IMR-90 (cell line): ENCODE results near the gene BEGAIN. TPM values are rescaled to one million over a fixed set of nuclear protein-coding genes. Genes with fewer than 3 reads are reported as not detected.

Experiments
- ATAC-seq: fragments of 200-7000 bp; cut with Tn5 transposase; 2 replicates; pipeline ENCODE4 v1.9.1; 2020; ENCODE audit warnings: low read depth, mild to moderate bottlenecking, moderate library complexity
- BruUV-seq: library from RNA; stranded (reverse); fragments of 400-500 nt; replicated peaks from 2 replicates; lab custom pipeline; 2021; lab: Mats Ljungman, UMichigan
- CTCF ChIA-PET: fragments of 300-600 bp; formaldehyde crosslinking; extraction: SDS; loops from one replicate; lab custom pipeline; 2021; ENCODE audit warnings: antibody characterized with exemption; lab: Yijun Ruan, JAX
- POLR2A ChIA-PET: fragments of 300-600 bp; sonication (Branson Sonifier 250); formaldehyde crosslinking; loops from one replicate; lab custom pipeline; 2022; ENCODE audit warnings: antibody characterized with exemption; ENCODE audit not compliant: unreplicated experiment; lab: Charles Lee
- DNase-seq: peaks from one replicate; pipeline ENCODE4 v3.0.0; 2013
- H2AFZ ChIP-seq: replicated peaks from 2 replicates; pipeline ENCODE3; 2013; ENCODE audit warnings: low read length, mild to moderate bottlenecking; ENCODE audit not compliant: poor library complexity
- H2AK5ac ChIP-seq: 2 replicates; pipeline ENCODE4 v1.6.1; 2013; ENCODE audit warnings: low read depth, low read length, inconsistent platforms
- H2AK9ac ChIP-seq: replicated peaks from 2 replicates; pipeline ENCODE3; 2013; ENCODE audit warnings: mild to moderate bottlenecking, low read depth, low read length, moderate library complexity; ENCODE audit not compliant: poor library complexity
- H2BK120ac ChIP-seq: 2 replicates; pipeline ENCODE4 v1.6.1; 2013; ENCODE audit warnings: low read depth, low read length, inconsistent platforms
- H2BK15ac ChIP-seq: 3 replicates; pipeline ENCODE4 v1.6.1; 2013; ENCODE audit warnings: low read depth, low read length, inconsistent platforms
- H2BK20ac ChIP-seq: 2 replicates; pipeline ENCODE4 v1.6.1; 2013; ENCODE audit warnings: low read depth, mild to moderate bottlenecking, inconsistent platforms, low read length, moderate library complexity
- H2BK5ac ChIP-seq: 2 replicates; pipeline ENCODE4 v1.6.1; 2013; ENCODE audit warnings: mild to moderate bottlenecking, low read depth, low read length, inconsistent platforms; ENCODE audit not compliant: poor library complexity, severe bottlenecking
- H3K14ac ChIP-seq: replicated peaks from 2 replicates; pipeline ENCODE4 v1.6.1; 2013; ENCODE audit warnings: low read depth, low read length, inconsistent platforms
- H3K18ac ChIP-seq: 2 replicates; pipeline ENCODE4 v1.6.1; 2013; ENCODE audit warnings: low read depth, low read length, control low read depth
- H3K23ac ChIP-seq: 2 replicates; pipeline ENCODE4 v1.6.1; 2013; ENCODE audit warnings: low read depth, low read length, inconsistent platforms
- H3K27ac ChIP-seq: 2 replicates; pipeline ENCODE4 v1.5.1; 2013; ENCODE audit warnings: mild to moderate bottlenecking, control low read depth, low read length; ENCODE audit not compliant: insufficient read depth
- H3K27me3 ChIP-seq: 2 replicates; pipeline ENCODE4 v1.6.1; 2013; ENCODE audit warnings: low read length; ENCODE audit not compliant: control insufficient read depth, insufficient read depth
- H3K36me3 ChIP-seq: 2 replicates; pipeline ENCODE4 v1.6.1; 2013; ENCODE audit warnings: low read length, mixed read lengths; ENCODE audit not compliant: control insufficient read depth, insufficient read depth
- H3K4ac ChIP-seq: 2 replicates; pipeline ENCODE4 v1.6.1; 2013; ENCODE audit warnings: low read depth, low read length, inconsistent platforms
- H3K4me1 ChIP-seq: 2 replicates; pipeline ENCODE4 v1.6.1; 2013; ENCODE audit warnings: low read length, mixed read lengths; ENCODE audit not compliant: control insufficient read depth, insufficient read depth
- H3K4me2 ChIP-seq: 2 replicates; pipeline ENCODE4 v1.6.1; 2013; ENCODE audit warnings: low read depth, mild to moderate bottlenecking, control low read depth, low read length, moderate library complexity
- H3K4me3 ChIP-seq: 2 replicates; pipeline ENCODE4 v1.5.1; 2013; ENCODE audit warnings: low read depth, mild to moderate bottlenecking, control low read depth, low read length, moderate library complexity; ENCODE audit not compliant: insufficient read depth
- H3K56ac ChIP-seq: 2 replicates; pipeline ENCODE4 v1.6.1; 2013; ENCODE audit warnings: low read length, inconsistent platforms; ENCODE audit not compliant: insufficient read depth; ENCODE audit errors: extremely low read depth
- H3K79me1 ChIP-seq, 2 experiments: 2 replicates each; pipeline ENCODE4 v1.6.1; 2013; ENCODE audit warnings: low read length in 2 of 2, inconsistent platforms in 1 of 2, low read depth in 1 of 2
- H3K9ac ChIP-seq: 2 replicates; pipeline ENCODE4 v1.6.1; 2013; ENCODE audit warnings: low read depth, low read length, control low read depth
- H3K9me1 ChIP-seq: 2 replicates; pipeline ENCODE4 v1.6.1; 2013; ENCODE audit warnings: low read length, inconsistent platforms; ENCODE audit not compliant: insufficient read depth
- H3K9me3 ChIP-seq: 2 replicates; pipeline ENCODE4 v1.6.1; 2013; ENCODE audit warnings: low read length; ENCODE audit not compliant: control insufficient read depth, insufficient read depth
- H4K20me1 ChIP-seq: 2 replicates; pipeline ENCODE4 v1.6.1; 2013; ENCODE audit warnings: low read length, inconsistent platforms; ENCODE audit not compliant: insufficient read depth
- H4K5ac ChIP-seq: 2 replicates; pipeline ENCODE4 v1.6.1; 2013; ENCODE audit warnings: mild to moderate bottlenecking, low read depth, low read length, control low read depth
- H4K8ac ChIP-seq, 2 experiments: 2 replicates each; pipeline ENCODE4 v1.6.1; 2013; ENCODE audit warnings: low read depth in 2 of 2, low read length in 2 of 2, control low read depth in 1 of 2, inconsistent platforms in 1 of 2
- H4K91ac ChIP-seq: 2 replicates; pipeline ENCODE4 v1.6.1; 2013; ENCODE audit warnings: low read depth, low read length, inconsistent platforms; ENCODE audit not compliant: insufficient read depth
- CEBPB ChIP-seq: IDR thresholded peaks from 2 replicates; pipeline ENCODE4 v1.6.1; 2012; ENCODE audit warnings: low read depth, low read length, improper control_type of control experiment
- CHD1 ChIP-seq: IDR thresholded peaks from 2 replicates; pipeline ENCODE4 v1.6.1; 2012; ENCODE audit warnings: low read depth, low read length, improper control_type of control experiment
- CTCF ChIP-seq: conservative IDR thresholded peaks from 2 replicates; pipeline ENCODE4 v1.5.1; 2012; ENCODE audit warnings: mild to moderate bottlenecking, low read depth, low read length, improper control_type of control experiment
- FOS ChIP-seq: fragments of 150-350 bp; IDR thresholded peaks from 2 replicates; pipeline ENCODE4 v1.6.1; 2016; ENCODE audit warnings: low read depth, low read length
- MAZ ChIP-seq: IDR thresholded peaks from 2 replicates; pipeline ENCODE4 v1.6.1; 2012; ENCODE audit warnings: low read depth, mild to moderate bottlenecking, low read length, improper control_type of control experiment, moderate library complexity, borderline replicate concordance
- MXI1 ChIP-seq: IDR thresholded peaks from 2 replicates; pipeline ENCODE4 v1.6.1; 2012; ENCODE audit warnings: low read depth, mild to moderate bottlenecking, low read length, moderate library complexity, borderline replicate concordance
- NFE2L2 ChIP-seq: fragments of 150-350 bp; IDR thresholded peaks from 2 replicates; pipeline ENCODE4 v1.6.1; 2016; ENCODE audit warnings: low read depth, mild to moderate bottlenecking, low read length
- POLR2A ChIP-seq: IDR thresholded peaks from 2 replicates; pipeline ENCODE4 v1.6.1; 2012; ENCODE audit warnings: mild to moderate bottlenecking, low read depth, low read length
- RAD21 ChIP-seq: IDR thresholded peaks from 2 replicates; pipeline ENCODE4 v1.6.1; 2012; ENCODE audit warnings: low read length, improper control_type of control experiment
- RFX5 ChIP-seq: IDR thresholded peaks from 2 replicates; pipeline ENCODE4 v1.8.0; 2012; ENCODE audit warnings: low read depth, mild to moderate bottlenecking, low read length, moderate library complexity
- SMC3 ChIP-seq: fragments of 150-350 bp; IDR thresholded peaks from 2 replicates; pipeline ENCODE4 v1.6.1; 2016; ENCODE audit warnings: low read depth, mild to moderate bottlenecking, antibody characterized with exemption, low read length, moderate library complexity
- WGBS, 2 experiments: methylation state at CpG; one replicate each; pipeline versions ENCODE4 v1.1.5 to v1.1.7; 2013; ENCODE audit warnings: missing lambda C conversion rate in 2 of 2; ENCODE audit not compliant: insufficient read length in 1 of 2; ENCODE audit errors: extremely low coverage in 2 of 2; 5-methylcytosine and 5-hydroxymethylcytosine counted together
- dilution Hi-C: fragments of 300-500 bp; cut with HindIII; formaldehyde crosslinking; loops from one replicate; pipeline ENCODE4 v1.14.3; 2018; ENCODE audit warnings: low sequenced_read_pairs; ENCODE audit not compliant: unreplicated experiment
- in situ Hi-C: fragments of 300-500 bp; cut with MboI; formaldehyde crosslinking; loops from 3 replicates; pipeline ENCODE4 v1.14.3; 2019; ENCODE audit warnings: low sequenced_read_pairs, inconsistent platforms, mixed read lengths
- intact Hi-C: fragments of 100-400 bp; cut with micrococcal nuclease; formaldehyde crosslinking; loops from 2 replicates; pipeline ENCODE4 v1.10.0; 2022
- polyA plus RNA-seq, 3 experiments: library from polyadenylated mRNA; depleted of rRNA; stranded (reverse); fragments of >200 nt; gene quantifications; 2 replicates each; pipeline ENCODE4 v1.2.3, GENCODE V29; 2012; ENCODE audit warnings: low replicate concordance in 1 of 3
- total RNA-seq: library from RNA; depleted of rRNA; stranded (reverse); fragments of >200 nt; gene quantifications from 2 replicates; pipeline ENCODE4 v1.2.3, GENCODE V29; 2012

The BEGAIN gene
- total and polyA plus RNA-seq, 2 of the 4 experiments (the other 2 are of a cell fraction), result 0.18 to 0.99 TPM

GRCh38 chr14:100583245-100583644 is 4.0 kb downstream of the BEGAIN start:
- TF ChIP-seq CTCF (no peak), RAD21 (no peak), POLR2A (no peak), RFX5 (no peak), MAZ (no peak), FOS (no peak), SMC3 (no peak), CHD1 (no peak), CEBPB (no peak), MXI1 (no peak), NFE2L2 (no peak)
- H3K4ac ChIP-seq, result no peak overlapping the region
- 84 to 100% methylated on average over 1 to 2 of the region's 2 CpGs for WGBS, 2 experiments
- dilution Hi-C loops (no loop called here), in situ Hi-C loops (no loop called here), intact Hi-C loops (no loop called here)
- POLR2A ChIA-PET, result no interaction called here
- H4K20me1 ChIP-seq, result no peaks in the 10 kb centered on the region
- no peak overlapping the region for H2BK120ac ChIP-seq
- no peak overlapping the region for H4K91ac ChIP-seq
- no peak overlapping the region for H3K56ac ChIP-seq
- no peak overlapping the region for H3K23ac ChIP-seq
- peaks cover 30% of the 10 kb centered on the region for H3K27me3 ChIP-seq
- no peak overlapping the region for H2BK20ac ChIP-seq
- H3K14ac ChIP-seq, result no peak overlapping the region
- no peaks in the 10 kb centered on the region for H3K79me1 ChIP-seq
- no peak overlapping the region for H2BK15ac ChIP-seq
- ATAC-seq (no peak), DNase-seq (no peak)
- no peak overlapping the region for H2AK9ac ChIP-seq
- H2BK5ac ChIP-seq, result no peak overlapping the region
- no peak overlapping the region for H4K8ac ChIP-seq
- peaks cover 2% of the 10 kb centered on the region; the same call in 1 of the 2 replicates for H3K9me3 ChIP-seq
- CTCF ChIA-PET, result no interaction called here
- H3K9ac ChIP-seq, result no peak overlapping the region
- no peak overlapping the region for H3K4me3 ChIP-seq
- no peak overlapping the region for H3K27ac ChIP-seq
- no TSS peak for BruUV-seq
- no peaks in the 10 kb centered on the region for H3K36me3 ChIP-seq
- no peak overlapping the region for H3K18ac ChIP-seq
- no peak overlapping the region for H4K5ac ChIP-seq
- H3K4me1 ChIP-seq, result no peaks in the 10 kb centered on the region
- no peak overlapping the region for H3K4me2 ChIP-seq
- H3K9me1 ChIP-seq, result no peaks in the 10 kb centered on the region
- H2AFZ ChIP-seq, result no peak overlapping the region
- H2AK5ac ChIP-seq, result no peak overlapping the region
